DND-41 (cell line): ENCODE data around the gene ARMC2.

Experiments
- ATAC-seq: fragments of 200-7000 bp; cut with Tn5 transposase; 3 replicates; pipeline ENCODE4 v1.9.1; 2021; ENCODE audit warnings: low read depth; ENCODE audit not compliant: insufficient read depth
- DNase-seq: peaks from one replicate; pipeline ENCODE4 v3.0.0-alpha.2; 2020
- H2AFZ ChIP-seq: 2 replicates; pipeline ENCODE4 v1.6.0; 2012; ENCODE audit warnings: low read depth, low read length
- H3K27ac ChIP-seq: 2 replicates; pipeline ENCODE4 v1.5.1; 2012; ENCODE audit warnings: low read length, inconsistent platforms
- H3K27me3 ChIP-seq: fragments of 200-600 bp; sonication (generic); 2 replicates; pipeline ENCODE4 v1.6.0; 2012; ENCODE audit warnings: low read length, mild to moderate bottlenecking, inconsistent platforms; ENCODE audit not compliant: insufficient read depth, poor library complexity
- H3K36me3 ChIP-seq: 2 replicates; pipeline ENCODE4 v1.5.1; 2012; ENCODE audit warnings: low read length, inconsistent platforms; ENCODE audit not compliant: insufficient read depth
- H3K4me1 ChIP-seq: 2 replicates; pipeline ENCODE4 v1.5.1; 2012; ENCODE audit warnings: mild to moderate bottlenecking, low read length; ENCODE audit not compliant: insufficient read depth
- H3K4me2 ChIP-seq: 2 replicates; pipeline ENCODE4 v1.6.0; 2012; ENCODE audit warnings: mild to moderate bottlenecking, moderate library complexity, low read length, inconsistent platforms; ENCODE audit not compliant: insufficient read depth
- H3K4me3 ChIP-seq, 2 experiments: fragments of 200-600 bp in 1 of 2; shearing (Covaris generic) in 1 of 2; 2 replicates each; pipeline ENCODE4 v1.5.1; 2012 to 2016; ENCODE audit warnings: inconsistent platforms in 2 of 2, low read length in 2 of 2, mild to moderate bottlenecking in 2 of 2, low read depth in 1 of 2, moderate library complexity in 1 of 2
- H3K79me2 ChIP-seq: 2 replicates; pipeline ENCODE4 v1.6.0; 2012; ENCODE audit warnings: low read length, inconsistent platforms; ENCODE audit not compliant: insufficient read depth
- H3K9ac ChIP-seq: 2 replicates; pipeline ENCODE4 v1.6.0; 2012; ENCODE audit warnings: low read depth, mild to moderate bottlenecking, inconsistent platforms, low read length, moderate library complexity
- H3K9me3 ChIP-seq: 2 replicates; pipeline ENCODE4 v1.5.1; 2012; ENCODE audit warnings: low read length, moderate library complexity, mild to moderate bottlenecking, inconsistent platforms; ENCODE audit not compliant: insufficient read depth, severe bottlenecking
- H4K20me1 ChIP-seq: 2 replicates; pipeline ENCODE4 v1.6.0; 2012; ENCODE audit warnings: low read length; ENCODE audit not compliant: insufficient read depth
- EZH2 ChIP-seq: IDR thresholded peaks from 3 replicates; pipeline ENCODE4 v1.6.1; 2012; ENCODE audit warnings: borderline replicate concordance, low read depth, mild to moderate bottlenecking, moderate library complexity, low read length, inconsistent platforms; ENCODE audit not compliant: severe bottlenecking
- TF ChIP-seq, protein P1 (sequence below): IDR thresholded peaks from 2 replicates; pipeline ENCODE4 v1.5.1; 2012; ENCODE audit warnings: borderline replicate concordance, low read length, moderate library complexity, mild to moderate bottlenecking; ENCODE audit not compliant: poor library complexity, severe bottlenecking; ENCODE audit errors: extremely low read depth

Gene ARMC2

DNA sequence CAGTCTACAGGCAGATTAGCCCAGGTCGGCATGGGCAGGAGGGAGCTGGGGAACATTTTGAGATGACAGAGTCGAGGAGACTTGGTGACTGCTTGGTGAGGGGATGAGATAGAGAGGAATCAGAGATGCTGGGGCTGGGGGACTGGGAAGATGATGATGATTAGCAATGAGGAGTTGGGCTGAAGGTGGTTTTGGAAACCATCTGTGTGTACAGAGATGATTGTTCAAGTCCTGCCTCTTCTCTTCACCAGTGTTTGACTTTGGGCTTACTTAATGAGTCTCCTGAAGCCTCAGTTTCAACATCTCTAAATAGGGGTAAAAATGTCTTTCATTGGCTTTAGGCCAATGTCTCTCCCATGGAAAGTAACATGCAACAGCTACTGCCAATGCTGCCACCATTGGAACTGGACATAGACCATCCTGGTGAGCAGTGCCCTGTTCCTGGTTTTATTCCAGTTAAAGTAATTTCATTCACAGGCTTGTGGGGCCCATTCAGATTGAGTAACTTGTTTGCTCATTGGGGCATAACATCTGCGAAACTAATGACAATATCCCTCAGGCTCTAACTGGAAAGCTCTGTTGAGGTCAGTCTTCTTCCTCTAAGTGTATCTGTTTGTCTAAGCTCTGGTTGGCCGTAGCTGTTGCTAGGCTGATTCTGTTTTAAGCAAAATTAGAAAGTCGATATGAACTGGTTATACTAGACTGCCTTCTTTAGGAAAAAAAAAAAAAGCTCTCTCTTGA, 99.1 kb downstream of the ARMC2 start:
- ATAC-seq (no peak), DNase-seq (no peak)
- H3K79me2 ChIP-seq: no peaks in the 10 kb centered on the region
- TF ChIP-seq, protein P1, sequence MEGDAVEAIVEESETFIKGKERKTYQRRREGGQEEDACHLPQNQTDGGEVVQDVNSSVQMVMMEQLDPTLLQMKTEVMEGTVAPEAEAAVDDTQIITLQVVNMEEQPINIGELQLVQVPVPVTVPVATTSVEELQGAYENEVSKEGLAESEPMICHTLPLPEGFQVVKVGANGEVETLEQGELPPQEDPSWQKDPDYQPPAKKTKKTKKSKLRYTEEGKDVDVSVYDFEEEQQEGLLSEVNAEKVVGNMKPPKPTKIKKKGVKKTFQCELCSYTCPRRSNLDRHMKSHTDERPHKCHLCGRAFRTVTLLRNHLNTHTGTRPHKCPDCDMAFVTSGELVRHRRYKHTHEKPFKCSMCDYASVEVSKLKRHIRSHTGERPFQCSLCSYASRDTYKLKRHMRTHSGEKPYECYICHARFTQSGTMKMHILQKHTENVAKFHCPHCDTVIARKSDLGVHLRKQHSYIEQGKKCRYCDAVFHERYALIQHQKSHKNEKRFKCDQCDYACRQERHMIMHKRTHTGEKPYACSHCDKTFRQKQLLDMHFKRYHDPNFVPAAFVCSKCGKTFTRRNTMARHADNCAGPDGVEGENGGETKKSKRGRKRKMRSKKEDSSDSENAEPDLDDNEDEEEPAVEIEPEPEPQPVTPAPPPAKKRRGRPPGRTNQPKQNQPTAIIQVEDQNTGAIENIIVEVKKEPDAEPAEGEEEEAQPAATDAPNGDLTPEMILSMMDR: no peak
- TF ChIP-seq EZH2: no peak
- H3K36me3 ChIP-seq: no peaks in the 10 kb centered on the region
- H3K27ac ChIP-seq: no peak overlapping the region
- peaks cover 21% of the 10 kb centered on the region for H3K4me1 ChIP-seq
- no peaks in the 10 kb centered on the region for H3K9me3 ChIP-seq
- no peaks in the 10 kb centered on the region for H3K27me3 ChIP-seq
- no peak overlapping the region for H3K9ac ChIP-seq
- H2AFZ ChIP-seq: no peak overlapping the region
- H4K20me1 ChIP-seq: no peaks in the 10 kb centered on the region
- H3K4me2 ChIP-seq: no peak overlapping the region
- no peak overlapping the region for H3K4me3 ChIP-seq

DNA sequence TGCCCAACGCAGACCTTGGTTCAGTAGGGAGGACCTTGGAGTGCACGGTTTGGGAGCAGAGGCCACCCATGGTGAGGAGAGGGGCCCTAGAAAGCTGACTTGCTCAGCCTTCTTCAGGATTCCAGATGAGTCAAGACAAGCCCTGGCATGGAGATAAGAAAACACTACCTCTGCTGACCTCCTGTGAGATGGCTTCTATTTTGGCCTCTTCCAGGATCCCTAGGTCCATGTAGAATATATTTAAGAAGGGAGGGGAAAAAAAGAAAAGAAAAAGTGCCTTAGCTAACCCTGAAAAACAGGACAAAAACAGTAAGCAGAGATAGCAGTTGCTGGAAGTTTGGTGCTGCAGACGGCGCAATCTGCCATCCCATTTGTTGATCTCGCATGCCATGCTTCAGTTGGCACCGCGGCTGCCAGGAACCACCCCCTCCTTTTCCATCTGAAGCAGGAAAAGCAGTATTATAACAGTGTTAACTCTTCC, 100.0 kb downstream of the ARMC2 start:
- no peaks in the 10 kb centered on the region for H3K27me3 ChIP-seq
- DNase-seq (no peak), ATAC-seq (no peak)
- no peak for TF ChIP-seq EZH2
- TF ChIP-seq, protein P1: no peak
- peaks cover 12% of the 10 kb centered on the region for H3K4me1 ChIP-seq
- no peak overlapping the region for H3K4me3 ChIP-seq
- H4K20me1 ChIP-seq: no peaks in the 10 kb centered on the region
- no peak overlapping the region for H3K4me2 ChIP-seq
- no peak overlapping the region for H3K9ac ChIP-seq
- H3K36me3 ChIP-seq: no peaks in the 10 kb centered on the region
- H3K79me2 ChIP-seq: no peaks in the 10 kb centered on the region
- no peak overlapping the region for H3K27ac ChIP-seq
- no peaks in the 10 kb centered on the region for H3K9me3 ChIP-seq
- H2AFZ ChIP-seq: no peak overlapping the region

DNA sequence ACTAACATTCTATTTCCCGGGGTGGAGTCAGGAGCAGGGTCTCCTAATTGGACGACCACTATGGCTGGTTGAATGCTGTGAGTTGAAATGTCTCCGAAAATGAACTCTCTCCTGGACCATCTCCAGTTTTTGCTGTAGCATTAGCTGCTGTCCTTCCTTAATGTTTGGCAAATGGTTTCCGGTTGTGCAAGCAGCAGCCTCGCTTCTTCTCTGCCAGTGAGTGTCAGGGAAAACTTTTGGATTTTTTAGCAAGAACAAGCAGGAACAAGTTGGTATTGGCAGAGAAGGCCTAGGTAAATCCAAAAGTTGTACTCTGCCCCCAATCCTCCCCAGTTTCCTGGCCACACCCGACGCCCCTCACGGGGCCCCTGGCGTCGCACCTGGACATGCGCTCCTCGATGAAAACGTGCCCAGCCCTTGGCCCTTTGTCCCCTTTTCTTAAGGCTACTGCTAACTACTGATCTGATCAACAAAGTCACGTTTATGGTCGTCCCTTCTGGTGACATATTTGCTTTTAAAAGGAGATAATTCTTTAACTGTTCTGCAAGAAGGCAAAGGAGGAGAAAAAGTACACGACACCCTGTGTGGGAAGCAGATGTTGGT, 103.2 kb downstream of the ARMC2 start:
- Histone ChIP-seq H3K9me3 (no peaks in the 10 kb centered on the region), H3K9ac (no peak overlapping the region), H3K4me3 (no peak overlapping the region), H4K20me1 (no peaks in the 10 kb centered on the region), H3K4me1 (no peaks in the 10 kb centered on the region), H3K79me2 (no peaks in the 10 kb centered on the region), H3K27me3 (no peaks in the 10 kb centered on the region), H2AFZ (peak overlapping the region; percentile 17; the same call in 1 of the 2 replicates), H3K27ac (no peak overlapping the region), H3K36me3 (no peaks in the 10 kb centered on the region), H3K4me2 (no peak overlapping the region)
- TF ChIP-seq EZH2: no peak
- TF ChIP-seq, protein P1: no peak
- no peak for DNase-seq
- ATAC-seq: no peak
